CD1c-positive myeloid dendritic cell (primary cell): ENCODE data around the gene GLT1D1.

Source experiments
- DNase-seq: peaks from one replicate; pipeline ENCODE4 v3.0.0-alpha.2; 2016; ENCODE audit errors: extremely low spot score

Gene GLT1D1

GRCh38 chr12:128856035-128856790 is 2.9 kb downstream of the GLT1D1 start:
- no peak for DNase-seq

- no peak for DNase-seq
These were observed 3.5 kb downstream of the GLT1D1 start for GRCh38 chr12:128856791-128857078.

GRCh38 chr12:128857133-128857763 is 4.0 kb downstream of the GLT1D1 start:
- DNase-seq, result peak; percentile 54

- DNase-seq, result no peak
These were observed 6.0 kb downstream of the GLT1D1 start for GRCh38 chr12:128859311-128859710.

- DNase-seq, result no peak
These were observed 8.1 kb downstream of the GLT1D1 start for GRCh38 chr12:128861226-128862016.

DNA sequence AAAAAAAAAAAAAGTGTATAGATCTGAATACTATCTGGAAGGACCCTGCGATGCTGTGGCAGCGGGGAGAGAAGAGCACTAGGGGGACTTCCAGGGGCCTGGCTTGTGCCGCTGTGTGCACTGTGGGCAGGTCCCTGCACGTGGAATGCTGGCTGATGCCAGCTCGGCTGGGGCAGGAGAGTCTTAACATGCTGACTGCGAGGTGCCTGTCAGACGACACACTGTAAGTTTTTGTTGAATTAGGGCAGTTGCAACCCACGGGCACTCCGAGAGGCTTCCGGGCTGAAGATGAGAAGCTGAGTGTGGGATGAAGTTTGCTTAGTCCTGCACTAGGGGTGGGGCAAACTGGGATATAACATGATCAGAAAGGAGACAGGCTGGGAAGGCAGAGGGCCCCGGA is 10.7 kb downstream of the GLT1D1 start:
- DNase-seq, result no peak

DNA sequence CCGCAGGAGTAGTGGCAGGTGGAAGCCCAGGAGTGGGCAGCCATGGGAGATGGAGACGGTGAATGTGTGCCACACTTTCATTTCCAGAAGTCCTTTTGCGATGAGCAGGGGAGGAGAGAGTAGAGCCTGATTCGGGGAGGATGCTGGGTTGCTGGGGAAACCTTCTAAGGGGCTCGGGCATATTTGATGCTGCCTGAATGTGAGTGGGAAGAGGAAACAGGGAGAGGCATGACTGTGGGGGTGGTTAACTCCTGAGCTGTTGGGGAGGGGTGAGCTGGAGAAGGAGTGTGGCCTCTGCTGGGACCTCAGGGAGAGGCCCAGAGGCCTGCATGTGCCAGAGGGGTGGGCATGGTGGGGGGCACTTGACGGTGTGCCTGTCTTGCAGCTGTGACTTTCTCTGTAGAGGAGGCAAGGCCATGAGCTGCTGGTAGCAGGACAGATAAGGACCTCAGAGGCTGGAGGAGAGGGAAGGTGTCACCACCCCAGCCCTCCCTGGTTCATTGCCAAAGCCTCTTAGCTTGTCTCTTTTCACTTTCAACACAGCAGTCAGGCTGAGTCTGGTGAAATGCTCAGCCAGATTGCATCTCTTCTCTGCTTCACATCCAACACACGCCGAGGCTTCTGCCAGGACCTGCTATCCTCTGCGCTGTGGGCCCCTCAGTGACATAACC is 11.4 kb downstream of the GLT1D1 start:
- DNase-seq, result no peak

DNA sequence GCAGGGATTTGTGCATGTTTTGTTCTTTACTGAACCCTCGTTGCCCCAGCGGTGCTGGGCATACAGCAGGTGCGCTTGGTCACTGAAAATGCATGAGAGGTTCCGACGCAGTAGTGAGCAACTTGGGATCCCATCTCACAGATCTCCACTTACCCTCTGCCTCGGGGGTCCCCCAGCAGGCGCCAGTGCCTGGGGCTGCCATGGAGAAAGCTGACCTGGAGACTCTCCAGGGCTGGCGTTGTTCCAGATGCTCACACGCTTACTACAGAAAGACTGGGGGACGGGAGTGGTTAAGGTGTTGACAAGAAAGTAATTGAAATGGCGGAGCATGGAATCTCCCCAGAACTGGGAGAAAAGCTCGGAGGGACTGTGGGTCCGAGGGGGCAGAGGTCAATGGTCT is 14.2 kb downstream of the GLT1D1 start:
- no peak for DNase-seq

- DNase-seq, result no peak
These were observed 18.2 kb downstream of the GLT1D1 start for GRCh38 chr12:128871516-128871892.

DNA sequence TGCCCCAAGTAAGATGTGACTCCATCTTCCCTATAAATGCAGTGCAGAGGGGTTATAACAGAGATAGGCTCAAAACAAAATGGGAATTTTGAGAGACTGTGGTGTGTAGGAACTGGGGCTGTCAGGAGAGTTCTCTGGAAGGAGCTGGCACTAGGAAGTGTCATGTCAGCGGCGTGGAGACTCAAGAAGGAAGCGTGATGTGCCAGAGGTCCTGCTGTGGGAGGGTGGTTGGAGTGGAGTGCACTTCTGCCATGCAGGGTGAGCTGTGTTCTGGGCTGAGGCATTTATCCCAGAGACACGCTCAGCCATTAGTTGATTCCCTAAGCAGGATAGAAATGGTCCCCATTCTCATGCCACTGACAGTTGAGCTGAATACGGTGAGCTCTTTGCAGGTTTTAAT is 19.0 kb downstream of the GLT1D1 start:
- peak; percentile 33 for DNase-seq

DNA sequence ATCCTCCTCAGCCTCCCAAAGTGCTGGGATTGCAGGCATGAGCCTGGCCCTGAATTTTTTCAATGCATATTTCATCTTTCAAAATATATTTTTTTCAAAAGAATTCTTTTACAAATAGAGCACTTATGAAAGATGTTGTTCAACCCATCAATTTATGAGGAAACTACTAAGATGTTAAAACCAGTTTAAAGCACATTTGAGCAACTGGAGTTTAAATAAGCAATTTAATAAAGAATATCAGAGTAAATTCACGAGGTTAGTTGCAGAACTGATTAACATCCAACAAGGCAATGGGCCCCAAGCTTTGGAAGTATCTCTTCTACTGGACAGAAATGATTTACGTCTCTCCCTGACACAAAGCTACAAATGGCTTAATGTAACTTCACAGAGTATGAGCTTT is 23.3 kb downstream of the GLT1D1 start:
- no peak for DNase-seq

- no peak for DNase-seq
These were observed 26.9 kb downstream of the GLT1D1 start for GRCh38 chr12:128879898-128880764.

- no peak for DNase-seq
These were observed 38.6 kb downstream of the GLT1D1 start for GRCh38 chr12:128891856-128892255.

- no peak for DNase-seq
These were observed 50.0 kb downstream of the GLT1D1 start for GRCh38 chr12:128903236-128903635.

DNA sequence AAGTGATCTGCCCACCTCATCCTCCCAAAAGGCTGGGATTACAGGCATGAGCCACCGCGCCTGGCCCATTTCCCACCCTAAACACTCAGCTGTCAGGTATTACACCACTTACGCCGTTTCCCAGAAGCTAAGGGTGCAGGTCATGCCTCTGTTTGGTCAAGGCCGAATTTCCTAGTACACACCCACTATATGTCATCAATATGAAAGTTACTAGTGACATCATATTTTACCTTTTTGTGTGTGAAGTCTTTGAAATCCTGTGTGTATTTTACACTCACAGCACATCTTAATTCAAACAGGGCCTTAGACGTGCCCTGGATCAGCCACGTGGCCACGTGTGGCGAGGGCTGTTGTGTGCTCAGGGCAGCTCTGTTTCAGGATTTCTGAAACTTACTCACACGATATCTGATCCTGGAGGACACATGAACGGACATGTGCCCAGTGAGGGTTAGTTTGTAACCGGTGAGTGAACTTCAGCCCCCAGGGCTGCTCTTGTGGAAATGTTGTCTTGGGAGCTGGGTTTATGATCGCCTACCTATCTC is 51.8 kb downstream of the GLT1D1 start:
- DNase-seq, result no peak

DNA sequence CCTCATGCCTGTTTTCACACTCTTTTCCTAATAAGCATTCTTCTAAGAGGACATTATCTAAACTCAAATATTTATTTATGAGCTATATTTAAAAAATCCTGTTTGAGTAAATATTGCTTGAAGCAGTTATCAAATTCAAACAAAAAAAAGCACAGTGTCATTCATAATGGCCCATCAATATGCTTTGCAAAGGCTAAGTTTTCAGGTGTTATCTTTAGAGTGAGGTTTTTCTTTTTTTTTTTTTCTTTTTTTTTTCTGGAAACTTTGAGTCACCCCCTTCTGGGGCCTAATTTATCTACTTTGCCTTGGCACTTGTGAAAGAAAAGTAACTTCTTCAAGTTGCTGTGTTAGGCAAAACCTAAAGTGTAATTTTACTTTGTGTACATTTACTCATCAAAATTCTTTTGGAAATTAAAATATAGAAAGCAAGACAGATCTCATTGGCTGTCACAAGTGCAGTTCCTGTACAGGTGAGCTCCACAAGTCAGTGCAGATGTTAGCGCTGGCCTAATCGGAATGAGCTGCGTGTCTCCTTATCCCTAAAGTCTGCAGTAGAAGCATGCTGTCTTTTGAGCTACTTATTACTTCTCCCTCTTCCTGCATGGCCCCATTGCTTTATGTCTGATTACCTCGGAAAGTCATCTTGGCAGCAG is 53.3 kb downstream of the GLT1D1 start:
- no peak for DNase-seq

GRCh38 chr12:128908254-128908653 is 55.0 kb downstream of the GLT1D1 start:
- no peak for DNase-seq

DNA sequence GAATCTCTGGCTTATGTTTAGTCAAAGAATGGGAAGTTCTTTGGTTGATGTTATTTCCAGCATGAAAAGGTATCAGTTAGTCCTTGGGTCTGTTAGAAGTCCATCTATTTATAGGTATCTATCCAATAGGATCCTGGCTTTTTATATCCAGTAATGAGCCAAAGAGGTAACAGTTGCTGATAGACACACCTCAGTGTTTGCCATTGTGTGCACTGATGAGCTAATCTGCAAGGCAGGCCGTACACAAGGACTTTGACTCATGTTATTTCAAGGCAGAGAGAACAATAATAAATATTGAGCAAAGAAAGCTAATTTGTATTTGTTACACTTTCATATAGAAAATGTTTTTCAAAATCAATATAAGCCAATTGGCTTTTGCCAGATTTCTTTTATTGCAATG is 56.4 kb downstream of the GLT1D1 start:
- DNase-seq, result no peak

- DNase-seq, result no peak
These were observed 57.4 kb downstream of the GLT1D1 start for GRCh38 chr12:128910629-128911028.

DNA sequence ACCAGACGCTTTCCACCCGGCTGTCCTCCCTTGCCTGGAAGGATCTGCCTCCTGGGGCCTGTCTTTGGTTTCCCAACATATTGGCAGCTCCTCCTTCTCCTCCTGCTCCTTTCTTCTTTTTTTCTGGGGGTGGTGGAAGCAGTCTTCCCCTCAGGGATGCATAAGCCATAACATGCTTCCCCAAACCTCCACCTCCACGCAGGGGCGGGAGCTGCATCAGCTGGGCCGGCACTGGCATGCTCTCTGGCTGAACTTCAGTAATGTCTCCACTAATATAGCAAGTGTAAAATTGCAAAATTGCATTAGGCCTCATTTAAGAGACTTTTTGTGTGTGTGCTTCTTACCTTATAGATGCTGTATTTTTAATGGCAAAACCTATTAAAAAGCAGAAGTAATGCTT is 58.6 kb downstream of the GLT1D1 start:
- DNase-seq, result no peak
